Naive B cell (primary cell): ENCODE results near the gene COBL. TPM values are rescaled to one million over a fixed set of nuclear protein-coding genes. Genes with fewer than 3 reads are reported as not detected.

Experiments used
- ATAC-seq, 2 donors: fragments of 150-1000 bp; cut with Tn5 transposase; 2 replicates each; pipeline ENCODE4 v1.10.0; 2021; ENCODE audit warnings: low read depth in 2 of 2, mild to moderate bottlenecking in 2 of 2, moderate library complexity in 2 of 2
- DNase-seq: peaks from one replicate; pipeline ENCODE4 v3.0.0; 2022
- H3K27ac Mint-ChIP-seq, 6 donors: one replicate each; pipeline ENCODE4 v1.8.0; 2020 to 2022; ENCODE audit warnings: mild to moderate bottlenecking in 6 of 6, mixed read lengths in 6 of 6, moderate library complexity in 5 of 6, inconsistent platforms in 2 of 6
- H3K27me3 Mint-ChIP-seq, 3 donors: one replicate each; pipeline ENCODE4 v1.8.0; 2021 to 2022; ENCODE audit warnings: mixed read lengths in 3 of 3, mild to moderate bottlenecking in 1 of 3
- H3K36me3 Mint-ChIP-seq, 2 donors: one replicate each; pipeline ENCODE4 v1.8.0; 2020 to 2022; ENCODE audit warnings: mixed read lengths in 2 of 2, inconsistent platforms in 1 of 2, mild to moderate bottlenecking in 1 of 2
- H3K4me1 Mint-ChIP-seq, 3 donors: one replicate each; pipeline ENCODE4 v1.8.0; 2020 to 2022; ENCODE audit warnings: mixed read lengths in 3 of 3, inconsistent platforms in 1 of 3, mild to moderate bottlenecking in 1 of 3, moderate library complexity in 1 of 3
- H3K4me3 Mint-ChIP-seq, 8 donors: one replicate each; pipeline ENCODE4 v1.8.0; 2020 to 2022; ENCODE audit warnings: mild to moderate bottlenecking in 8 of 8, mixed read lengths in 8 of 8, moderate library complexity in 8 of 8, inconsistent platforms in 2 of 8
- H3K9me3 Mint-ChIP-seq, 7 donors: one replicate each; pipeline ENCODE4 v1.8.0; 2020 to 2022; ENCODE audit warnings: mixed read lengths in 7 of 7, mild to moderate bottlenecking in 5 of 7, inconsistent platforms in 2 of 7, moderate library complexity in 1 of 7
- polyA plus RNA-seq, 6 donors: library from polyadenylated mRNA; unstranded; fragments of 300-500 nt; fragmentation: Illumina TruSeq; gene quantifications; one replicate each; pipeline ENCODE4 v1.2.3, GENCODE V29; 2021; ENCODE audit warnings: low read depth in 6 of 6

Gene COBL
- not detected for polyA plus RNA-seq

- no peak for ATAC-seq
- peaks cover 24 to 66% (median 42%) of the 10 kb centered on the region in 3 donors for H3K27me3 Mint-ChIP-seq
These were observed at the start of gene COBL for GRCh38 chr7:51316666-51317581. Gene COBL (minus strand): TSS chr7:51316809. CDS start chr7:51316633, 176 bp downstream.

GRCh38 chr7:51366172-51366728 lies 49.6 kb upstream of the COBL start:
- ATAC-seq (no peak), DNase-seq (no peak)
- Mint-ChIP-seq H3K27me3 (no peaks in the 10 kb centered on the region), H3K4me3 (no peak overlapping the region), H3K9me3 (peaks cover 0 to 13% (median 2%) of the 10 kb centered on the region in 7 donors), H3K4me1 (no peaks in the 10 kb centered on the region), H3K36me3 (no peaks in the 10 kb centered on the region), H3K27ac (peak overlapping the region in 1 of 6 donors; percentile 77)

More at GRCh38 chr7:51316666-51317581, at the start of gene COBL:
- Mint-ChIP-seq H3K4me1 (peaks cover 0 to 12% (median 0%) of the 10 kb centered on the region in 3 donors), H3K36me3 (no peaks in the 10 kb centered on the region), H3K27ac (no peak within 1 kb of the TSS), H3K9me3 (peaks cover 0 to 1% (median 0%) of the 10 kb centered on the region in 7 donors), H3K4me3 (peak within 1 kb of the TSS; percentile 57 to 86 (median 72))
- no peak for DNase-seq

- Mint-ChIP-seq H3K4me3 (no peak overlapping the region), H3K4me1 (peaks cover 0 to 6% (median 0%) of the 10 kb centered on the region in 3 donors), H3K9me3 (peaks cover 2 to 12% (median 6%) of the 10 kb centered on the region in 7 donors), H3K27ac (no peak overlapping the region), H3K36me3 (no peaks in the 10 kb centered on the region), H3K27me3 (no peaks in the 10 kb centered on the region)
- ATAC-seq (no peak), DNase-seq (no peak)
These were observed 41.2 kb upstream of the COBL start for GRCh38 chr7:51357821-51358220.

- H3K4me3 Mint-ChIP-seq: peak overlapping the region in 1 of 8 donors; percentile 33
- ATAC-seq: no peak
- no peaks in the 10 kb centered on the region for H3K36me3 Mint-ChIP-seq
These were observed 40.4 kb upstream of the COBL start for GRCh38 chr7:51356849-51357516.

GRCh38 chr7:51354897-51355296 lies 38.3 kb upstream of the COBL start:
- Mint-ChIP-seq H3K4me3 (peak overlapping the region in 1 of 8 donors; percentile 29), H3K4me1 (peaks cover 0 to 6% (median 0%) of the 10 kb centered on the region in 3 donors), H3K27me3 (no peaks in the 10 kb centered on the region), H3K27ac (no peak overlapping the region), H3K36me3 (no peaks in the 10 kb centered on the region), H3K9me3 (peaks cover 0 to 12% (median 1%) of the 10 kb centered on the region in 7 donors)
- peak in 1 of 2 donors; percentile 46 for ATAC-seq
- no peak for DNase-seq

More at GRCh38 chr7:51356849-51357516, 40.4 kb upstream of the COBL start:
- Mint-ChIP-seq H3K9me3 (peaks cover 0 to 12% (median 1%) of the 10 kb centered on the region in 7 donors), H3K27ac (no peak overlapping the region), H3K27me3 (no peaks in the 10 kb centered on the region), H3K4me1 (peaks cover 0 to 6% (median 0%) of the 10 kb centered on the region in 3 donors)
- no peak for DNase-seq

- ATAC-seq (no peak), DNase-seq (no peak)
- Mint-ChIP-seq H3K27ac (no peak overlapping the region), H3K4me1 (peaks cover 0 to 6% (median 0%) of the 10 kb centered on the region in 3 donors), H3K36me3 (no peaks in the 10 kb centered on the region), H3K27me3 (no peaks in the 10 kb centered on the region), H3K9me3 (peaks cover 0 to 12% (median 1%) of the 10 kb centered on the region in 7 donors), H3K4me3 (no peak overlapping the region)
These were observed 37.8 kb upstream of the COBL start for GRCh38 chr7:51354434-51354833.

- H3K27ac Mint-ChIP-seq: no peak overlapping the region
- DNase-seq (no peak), ATAC-seq (no peak)
- H3K4me1 Mint-ChIP-seq: peaks cover 0 to 6% (median 0%) of the 10 kb centered on the region in 3 donors
- peaks cover 0 to 12% (median 1%) of the 10 kb centered on the region in 7 donors for H3K9me3 Mint-ChIP-seq
- no peaks in the 10 kb centered on the region for H3K36me3 Mint-ChIP-seq
- no peak overlapping the region for H3K4me3 Mint-ChIP-seq
- no peaks in the 10 kb centered on the region for H3K27me3 Mint-ChIP-seq
These were observed 35.8 kb upstream of the COBL start for GRCh38 chr7:51352174-51353100.

GRCh38 chr7:51351661-51352060 lies 35.1 kb upstream of the COBL start:
- ATAC-seq: no peak
- H3K4me1 Mint-ChIP-seq: peaks cover 0 to 6% (median 0%) of the 10 kb centered on the region in 3 donors
- no peaks in the 10 kb centered on the region for H3K36me3 Mint-ChIP-seq
- no peaks in the 10 kb centered on the region for H3K27me3 Mint-ChIP-seq
- peaks cover 0 to 12% (median under 1%) of the 10 kb centered on the region in 7 donors for H3K9me3 Mint-ChIP-seq
- no peak for DNase-seq
- H3K27ac Mint-ChIP-seq: no peak overlapping the region
- no peak overlapping the region for H3K4me3 Mint-ChIP-seq

GRCh38 chr7:51350546-51350896 lies 33.9 kb upstream of the COBL start:
- Mint-ChIP-seq H3K9me3 (peaks cover 0 to 7% (median 0%) of the 10 kb centered on the region in 7 donors), H3K27ac (no peak overlapping the region), H3K4me3 (no peak overlapping the region), H3K4me1 (peaks cover 0 to 6% (median 0%) of the 10 kb centered on the region in 3 donors), H3K27me3 (no peaks in the 10 kb centered on the region), H3K36me3 (no peaks in the 10 kb centered on the region)
- ATAC-seq (no peak), DNase-seq (no peak)

GRCh38 chr7:51349820-51350545 lies 33.4 kb upstream of the COBL start:
- Mint-ChIP-seq H3K9me3 (peaks cover 0 to 7% (median 0%) of the 10 kb centered on the region in 7 donors), H3K27ac (no peak overlapping the region), H3K27me3 (peaks cover 0 to 2% (median 0%) of the 10 kb centered on the region in 3 donors), H3K4me3 (no peak overlapping the region), H3K4me1 (peaks cover 0 to 4% (median 0%) of the 10 kb centered on the region in 3 donors), H3K36me3 (no peaks in the 10 kb centered on the region)
- ATAC-seq (no peak), DNase-seq (no peak)

GRCh38 chr7:51346126-51346525 lies 29.5 kb upstream of the COBL start:
- H3K4me3 Mint-ChIP-seq: no peak overlapping the region
- no peaks in the 10 kb centered on the region for H3K36me3 Mint-ChIP-seq
- H3K9me3 Mint-ChIP-seq: peaks cover 0 to 8% (median 0%) of the 10 kb centered on the region in 7 donors
- no peak for ATAC-seq
- no peaks in the 10 kb centered on the region for H3K4me1 Mint-ChIP-seq
- no peak for DNase-seq
- peak overlapping the region in 1 of 6 donors; percentile 14 for H3K27ac Mint-ChIP-seq
- peaks cover 0 to 19% (median 14%) of the 10 kb centered on the region in 3 donors for H3K27me3 Mint-ChIP-seq
